Sigmoid colon (tissue), 4 donors: Measurements from ENCODE around the gene OR13H1.

Experiments used
- POLR2A ChIP-seq, 2 donors: fragments of 450-650 bp; IDR thresholded peaks; one replicate each; pipeline ENCODE4 v1.6.1; 2016; ENCODE audit warnings: antibody characterized with exemption in 2 of 2, mild to moderate bottlenecking in 2 of 2, moderate library complexity in 2 of 2
- POLR2AphosphoS5 ChIP-seq, 4 donors: sonication (generic); formaldehyde crosslinking; IDR thresholded peaks; one replicate each; pipeline ENCODE4 v1.6.1; 2017; ENCODE audit warnings: antibody characterized with exemption in 4 of 4

DNA sequence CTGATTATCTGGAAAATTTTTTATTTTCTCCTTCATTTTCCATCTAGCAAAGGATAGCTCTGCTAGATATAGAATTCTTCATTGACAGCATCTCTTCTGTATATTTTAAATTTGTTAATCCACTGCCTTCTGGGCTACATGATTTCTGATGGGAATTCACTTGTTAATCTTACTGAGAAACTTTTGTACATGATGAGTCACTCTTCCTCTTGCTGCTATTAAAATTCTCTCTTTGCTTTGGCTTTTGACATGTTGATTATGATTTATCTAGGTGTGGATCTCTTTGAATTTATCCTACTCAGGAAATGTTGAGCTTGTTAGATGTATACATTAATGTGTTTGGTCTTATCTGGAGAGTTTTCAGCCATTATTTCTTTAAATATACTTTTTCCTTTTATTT is 27.5 kb downstream of the OR13H1 start:
- no peak for TF ChIP-seq POLR2A (IDR thresholded peaks at IDR 0.05)
- TF ChIP-seq POLR2AphosphoS5 (IDR thresholded peaks at IDR 0.05) = no peak
